PFSK-1 (cell line): Measurements from ENCODE around the gene BCKDHB.

ENCODE experiments used
- POLR2AphosphoS5 ChIP-seq: IDR thresholded peaks from 2 replicates; pipeline ENCODE4 v1.6.1; 2012; ENCODE audit warnings: low read depth, mild to moderate bottlenecking, control low read depth, low read length, moderate library complexity
- TAF1 ChIP-seq: IDR thresholded peaks from 2 replicates; pipeline ENCODE4 v1.6.1; 2012; ENCODE audit warnings: low read length, control low read depth, borderline replicate concordance; ENCODE audit not compliant: insufficient read depth

DNA sequence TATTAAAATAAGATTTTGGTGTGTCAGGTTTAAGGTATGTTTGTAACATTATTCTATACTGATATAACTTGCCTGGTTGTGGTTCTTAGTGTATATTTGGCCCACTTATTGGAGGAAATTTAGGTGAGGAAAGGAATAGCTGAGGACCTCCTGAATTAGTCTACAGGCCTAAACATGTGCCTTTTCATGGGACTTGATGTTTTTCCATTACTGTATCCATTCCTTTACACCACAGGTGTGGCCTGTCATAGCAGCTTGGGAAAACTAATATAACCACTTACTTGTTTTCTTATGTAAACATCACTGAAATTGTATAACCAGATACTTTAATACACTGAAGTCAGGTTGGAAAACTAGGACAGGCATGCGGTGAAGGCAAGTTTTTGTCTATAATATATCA, 27.6 kb downstream of the BCKDHB start:
- TF ChIP-seq POLR2AphosphoS5 = no peak
- TF ChIP-seq TAF1 = no peak
